ENCODE results near the gene EGFLAM. TPM values are rescaled to one million over a fixed set of nuclear protein-coding genes. Genes with fewer than 3 reads are reported as not detected.
"Not testable (repeated sequence)": the region's sequence is repeated elsewhere in the genome, so short reads cannot be mapped to it uniquely, and the experiment has no call there.

Gene EGFLAM
- total RNA-seq, 1 donor, result 11.2 TPM

GRCh38 chr5:38330207-38330606 lies 71.8 kb downstream of the EGFLAM start:
- Histone ChIP-seq H3K4me1 (ENCODE audit: insufficient read depth, low read length) (peaks cover 5% of the 10 kb centered on the region), H3K27ac (ENCODE audit: low read depth, low read length) (no peak overlapping the region), H3K79me2 (ENCODE audit: insufficient read depth, low read length) (no peaks in the 10 kb centered on the region), H3K9me3 (ENCODE audit: low read depth, low read length) (no peaks in the 10 kb centered on the region), H4K20me1 (ENCODE audit: insufficient read depth, low read length) (no peaks in the 10 kb centered on the region), H3K27me3 (ENCODE audit: insufficient read depth, low read length) (no peaks in the 10 kb centered on the region), H3K4me2 (ENCODE audit: insufficient read depth, low read length) (no peak overlapping the region), H2AFZ (ENCODE audit: low read length) (no peak overlapping the region), H3K4me3 (ENCODE audit: insufficient read depth, low read length) (no peak overlapping the region), H3K36me3 (ENCODE audit: insufficient read depth, low read length) (no peaks in the 10 kb centered on the region)
- no peak for DNase-seq (ENCODE audit: insufficient read length, low spot score, missing footprints)
- no peak for TF ChIP-seq CTCF (IDR thresholded peaks at IDR 0.05; ENCODE audit: extremely low read depth, low read depth, low read length)

- H3K79me2 ChIP-seq (ENCODE audit: insufficient read depth, low read length), result no peaks in the 10 kb centered on the region
- no peak for DNase-seq (ENCODE audit: insufficient read length, low spot score, missing footprints)
Observed at GRCh38 chr5:38331831-38332230, 73.5 kb downstream of the EGFLAM start.

GRCh38 chr5:38333181-38333580 lies 74.8 kb downstream of the EGFLAM start:
- H3K36me3 ChIP-seq (ENCODE audit: insufficient read depth, low read length); H4K20me1 ChIP-seq (ENCODE audit: insufficient read depth, low read length); H3K4me1 ChIP-seq (ENCODE audit: insufficient read depth, low read length); H3K79me2 ChIP-seq (ENCODE audit: insufficient read depth, low read length); H3K4me3 ChIP-seq (ENCODE audit: insufficient read depth, low read length); H2AFZ ChIP-seq (ENCODE audit: low read length); H3K27ac ChIP-seq (ENCODE audit: low read depth, low read length); H3K4me2 ChIP-seq (ENCODE audit: insufficient read depth, low read length); DNase-seq (ENCODE audit: insufficient read length, low spot score, missing footprints); H3K9me3 ChIP-seq (ENCODE audit: low read depth, low read length); H3K27me3 ChIP-seq (ENCODE audit: insufficient read depth, low read length): not testable (repeated sequence)

More at GRCh38 chr5:38331831-38332230, 73.5 kb downstream of the EGFLAM start:
- Histone ChIP-seq H3K4me3 (ENCODE audit: insufficient read depth, low read length) (no peak overlapping the region), H3K9me3 (ENCODE audit: low read depth, low read length) (no peaks in the 10 kb centered on the region), H3K4me2 (ENCODE audit: insufficient read depth, low read length) (no peak overlapping the region), H2AFZ (ENCODE audit: low read length) (no peak overlapping the region), H3K4me1 (ENCODE audit: insufficient read depth, low read length) (peaks cover 5% of the 10 kb centered on the region), H3K27me3 (ENCODE audit: insufficient read depth, low read length) (no peaks in the 10 kb centered on the region), H3K27ac (ENCODE audit: low read depth, low read length) (no peak overlapping the region), H3K36me3 (ENCODE audit: insufficient read depth, low read length) (no peaks in the 10 kb centered on the region), H4K20me1 (ENCODE audit: insufficient read depth, low read length) (no peaks in the 10 kb centered on the region)
- TF ChIP-seq CTCF (IDR thresholded peaks at IDR 0.05; ENCODE audit: extremely low read depth, low read depth, low read length), result no peak

- Histone ChIP-seq H3K27ac (ENCODE audit: low read depth, low read length) (no peak overlapping the region), H3K4me2 (ENCODE audit: insufficient read depth, low read length) (no peak overlapping the region), H3K9me3 (ENCODE audit: low read depth, low read length) (no peaks in the 10 kb centered on the region), H3K79me2 (ENCODE audit: insufficient read depth, low read length) (no peaks in the 10 kb centered on the region), H4K20me1 (ENCODE audit: insufficient read depth, low read length) (no peaks in the 10 kb centered on the region), H3K27me3 (ENCODE audit: insufficient read depth, low read length) (peaks cover 23% of the 10 kb centered on the region), H3K36me3 (ENCODE audit: insufficient read depth, low read length) (no peaks in the 10 kb centered on the region), H3K4me1 (ENCODE audit: insufficient read depth, low read length) (no peaks in the 10 kb centered on the region), H2AFZ (ENCODE audit: low read length) (no peak overlapping the region), H3K4me3 (ENCODE audit: insufficient read depth, low read length) (no peak overlapping the region)
- TF ChIP-seq CTCF (IDR thresholded peaks at IDR 0.05; ENCODE audit: extremely low read depth, low read depth, low read length), result no peak
- no peak for DNase-seq (ENCODE audit: insufficient read length, low spot score, missing footprints)
Observed at GRCh38 chr5:38338455-38338854, 80.1 kb downstream of the EGFLAM start.
